Measurements from ENCODE around the gene ERI3.

DNA sequence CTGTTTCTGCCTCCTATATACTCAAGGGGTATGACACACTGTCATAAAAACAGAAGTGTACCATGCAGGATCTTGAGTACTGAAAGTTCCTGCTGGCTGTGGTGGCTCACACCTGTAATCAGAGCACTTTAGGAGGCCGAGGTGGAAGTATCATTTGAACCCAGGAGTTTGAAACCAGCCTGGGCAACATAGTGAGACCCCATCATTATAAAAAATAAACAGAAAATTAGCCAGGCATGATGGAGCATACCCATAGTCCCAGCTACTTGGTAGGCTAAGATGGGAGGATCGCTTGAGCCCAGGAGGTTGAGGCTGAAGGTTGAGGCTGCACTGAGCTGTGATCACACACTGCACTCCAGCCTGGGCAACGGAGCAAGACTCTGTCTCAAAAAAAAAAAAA lies 20.1 kb downstream of the ERI3 start:
- TF ChIP-seq, protein P1, sequence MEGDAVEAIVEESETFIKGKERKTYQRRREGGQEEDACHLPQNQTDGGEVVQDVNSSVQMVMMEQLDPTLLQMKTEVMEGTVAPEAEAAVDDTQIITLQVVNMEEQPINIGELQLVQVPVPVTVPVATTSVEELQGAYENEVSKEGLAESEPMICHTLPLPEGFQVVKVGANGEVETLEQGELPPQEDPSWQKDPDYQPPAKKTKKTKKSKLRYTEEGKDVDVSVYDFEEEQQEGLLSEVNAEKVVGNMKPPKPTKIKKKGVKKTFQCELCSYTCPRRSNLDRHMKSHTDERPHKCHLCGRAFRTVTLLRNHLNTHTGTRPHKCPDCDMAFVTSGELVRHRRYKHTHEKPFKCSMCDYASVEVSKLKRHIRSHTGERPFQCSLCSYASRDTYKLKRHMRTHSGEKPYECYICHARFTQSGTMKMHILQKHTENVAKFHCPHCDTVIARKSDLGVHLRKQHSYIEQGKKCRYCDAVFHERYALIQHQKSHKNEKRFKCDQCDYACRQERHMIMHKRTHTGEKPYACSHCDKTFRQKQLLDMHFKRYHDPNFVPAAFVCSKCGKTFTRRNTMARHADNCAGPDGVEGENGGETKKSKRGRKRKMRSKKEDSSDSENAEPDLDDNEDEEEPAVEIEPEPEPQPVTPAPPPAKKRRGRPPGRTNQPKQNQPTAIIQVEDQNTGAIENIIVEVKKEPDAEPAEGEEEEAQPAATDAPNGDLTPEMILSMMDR (IDR thresholded peaks at IDR 0.05; ENCODE audit: borderline replicate concordance, extremely low read depth, low read length, poor library complexity, severe bottlenecking) = no peak
- no peak for TF ChIP-seq EZH2 (IDR thresholded peaks at IDR 0.05; ENCODE audit: borderline replicate concordance, low read depth, low read length, severe bottlenecking)

All from DND-41 (cell line).